Measurements from ENCODE around the gene HSF4. TPM values are rescaled to one million over a fixed set of nuclear protein-coding genes. Genes with fewer than 3 reads are reported as not detected.

The HSF4 gene
- total RNA-seq, 4 donors from 2014 or later, result 3.7 to 59.5 (median 19.6) TPM

GRCh38 chr16:67180166-67180565 is 15.6 kb downstream of the HSF4 start:
- intact Hi-C loops (cut with DNase I), result no loop called here
- no peak for DNase-seq
- WGBS, 2 donors, result 80 to 100% methylated on average over 1 of the region's 16 CpGs
- TF ChIP-seq, protein P1, sequence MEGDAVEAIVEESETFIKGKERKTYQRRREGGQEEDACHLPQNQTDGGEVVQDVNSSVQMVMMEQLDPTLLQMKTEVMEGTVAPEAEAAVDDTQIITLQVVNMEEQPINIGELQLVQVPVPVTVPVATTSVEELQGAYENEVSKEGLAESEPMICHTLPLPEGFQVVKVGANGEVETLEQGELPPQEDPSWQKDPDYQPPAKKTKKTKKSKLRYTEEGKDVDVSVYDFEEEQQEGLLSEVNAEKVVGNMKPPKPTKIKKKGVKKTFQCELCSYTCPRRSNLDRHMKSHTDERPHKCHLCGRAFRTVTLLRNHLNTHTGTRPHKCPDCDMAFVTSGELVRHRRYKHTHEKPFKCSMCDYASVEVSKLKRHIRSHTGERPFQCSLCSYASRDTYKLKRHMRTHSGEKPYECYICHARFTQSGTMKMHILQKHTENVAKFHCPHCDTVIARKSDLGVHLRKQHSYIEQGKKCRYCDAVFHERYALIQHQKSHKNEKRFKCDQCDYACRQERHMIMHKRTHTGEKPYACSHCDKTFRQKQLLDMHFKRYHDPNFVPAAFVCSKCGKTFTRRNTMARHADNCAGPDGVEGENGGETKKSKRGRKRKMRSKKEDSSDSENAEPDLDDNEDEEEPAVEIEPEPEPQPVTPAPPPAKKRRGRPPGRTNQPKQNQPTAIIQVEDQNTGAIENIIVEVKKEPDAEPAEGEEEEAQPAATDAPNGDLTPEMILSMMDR (IDR thresholded peaks at IDR 0.05), result no peak
- TF ChIP-seq POLR2A (IDR thresholded peaks at IDR 0.05), result no peak
- H3K27ac ChIP-seq, result peak overlapping the region in 2 of 4 donors; percentile 88 to 90
- H3K9me3 ChIP-seq, result no peaks in the 10 kb centered on the region
- H3K4me1 ChIP-seq, result peaks cover 39 to 94% (median 59%) of the 10 kb centered on the region in 3 donors
- no peaks in the 10 kb centered on the region for H3K27me3 ChIP-seq
- H3K4me3 ChIP-seq, result no peak overlapping the region
- peaks cover 0 to 12% (median 0%) of the 10 kb centered on the region in 3 donors for H3K36me3 ChIP-seq

- intact Hi-C loops (cut with DNase I), result no loop called here
- no peak overlapping the region for H3K4me3 ChIP-seq
- TF ChIP-seq POLR2A (IDR thresholded peaks at IDR 0.05), result no peak
- TF ChIP-seq, protein P1 (IDR thresholded peaks at IDR 0.05), result no peak
- 18 to 30% methylated on average over 2 of the region's 2 CpGs for WGBS, 2 donors
- no peak for DNase-seq
- no peaks in the 10 kb centered on the region for H3K27me3 ChIP-seq
- peak overlapping the region; percentile 16 to 90 (median 75) for H3K27ac ChIP-seq
- H3K9me3 ChIP-seq, result no peaks in the 10 kb centered on the region
- peaks cover 0 to 2% (median 0%) of the 10 kb centered on the region in 3 donors for H3K36me3 ChIP-seq
- peaks cover 42 to 90% (median 64%) of the 10 kb centered on the region in 3 donors for H3K4me1 ChIP-seq
Observed at GRCh38 chr16:67181346-67181745, 16.8 kb downstream of the HSF4 start.

DNA sequence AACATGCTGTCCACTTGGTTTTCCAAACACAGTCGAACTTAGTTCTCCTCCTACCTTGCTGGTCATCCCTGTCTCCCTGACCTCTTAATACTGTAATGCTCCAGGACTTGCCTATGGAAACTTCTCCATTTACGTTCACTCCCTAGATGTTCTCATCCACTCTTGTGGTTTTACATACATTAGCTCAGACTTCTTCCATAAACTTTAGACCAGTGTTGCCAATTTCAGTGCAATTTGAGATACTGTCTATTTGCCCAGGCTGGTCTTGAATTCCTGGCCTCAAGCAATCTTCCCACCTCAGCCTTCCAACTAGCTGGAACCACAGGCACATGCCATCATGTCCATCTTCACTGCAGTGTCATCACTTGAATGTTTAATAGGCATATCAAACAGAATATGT is 17.7 kb downstream of the HSF4 start:
- H3K36me3 ChIP-seq, result no peaks in the 10 kb centered on the region
- intact Hi-C loops (cut with DNase I), result no loop called here
- peak overlapping the region in 3 of 4 donors; percentile 93 to 99 (median 99) for H3K27ac ChIP-seq
- H3K27me3 ChIP-seq, result no peaks in the 10 kb centered on the region
- DNase-seq, result no peak
- no peak overlapping the region for H3K4me3 ChIP-seq
- peaks cover 41 to 81% (median 58%) of the 10 kb centered on the region in 3 donors for H3K4me1 ChIP-seq
- 63 to 80% methylated on average over 2 of the region's 2 CpGs for WGBS, 2 donors
- H3K9me3 ChIP-seq, result no peaks in the 10 kb centered on the region
- TF ChIP-seq, protein P1 (IDR thresholded peaks at IDR 0.05), result no peak
- TF ChIP-seq POLR2A (IDR thresholded peaks at IDR 0.05), result no peak

GRCh38 chr16:67183284-67183626 is 18.7 kb downstream of the HSF4 start:
- peaks cover 32 to 71% (median 51%) of the 10 kb centered on the region in 3 donors for H3K4me1 ChIP-seq
- H3K9me3 ChIP-seq, result no peaks in the 10 kb centered on the region
- intact Hi-C loops (cut with DNase I), result no loop called here
- no peak for DNase-seq
- H3K36me3 ChIP-seq, result no peaks in the 10 kb centered on the region
- H3K27ac ChIP-seq, result peak overlapping the region; percentile 93 to 99 (median 98)
- peak overlapping the region; percentile 58 to 94 (median 60) for H3K4me3 ChIP-seq
- H3K27me3 ChIP-seq, result no peaks in the 10 kb centered on the region
- WGBS, 2 donors, result 7 to 8% methylated on average over 7 to 8 of the region's 11 CpGs
- no peak for TF ChIP-seq POLR2A (IDR thresholded peaks at IDR 0.05)
- TF ChIP-seq, protein P1 (IDR thresholded peaks at IDR 0.05), result peak in 1 of 6 experiments; percentile 6

DNA sequence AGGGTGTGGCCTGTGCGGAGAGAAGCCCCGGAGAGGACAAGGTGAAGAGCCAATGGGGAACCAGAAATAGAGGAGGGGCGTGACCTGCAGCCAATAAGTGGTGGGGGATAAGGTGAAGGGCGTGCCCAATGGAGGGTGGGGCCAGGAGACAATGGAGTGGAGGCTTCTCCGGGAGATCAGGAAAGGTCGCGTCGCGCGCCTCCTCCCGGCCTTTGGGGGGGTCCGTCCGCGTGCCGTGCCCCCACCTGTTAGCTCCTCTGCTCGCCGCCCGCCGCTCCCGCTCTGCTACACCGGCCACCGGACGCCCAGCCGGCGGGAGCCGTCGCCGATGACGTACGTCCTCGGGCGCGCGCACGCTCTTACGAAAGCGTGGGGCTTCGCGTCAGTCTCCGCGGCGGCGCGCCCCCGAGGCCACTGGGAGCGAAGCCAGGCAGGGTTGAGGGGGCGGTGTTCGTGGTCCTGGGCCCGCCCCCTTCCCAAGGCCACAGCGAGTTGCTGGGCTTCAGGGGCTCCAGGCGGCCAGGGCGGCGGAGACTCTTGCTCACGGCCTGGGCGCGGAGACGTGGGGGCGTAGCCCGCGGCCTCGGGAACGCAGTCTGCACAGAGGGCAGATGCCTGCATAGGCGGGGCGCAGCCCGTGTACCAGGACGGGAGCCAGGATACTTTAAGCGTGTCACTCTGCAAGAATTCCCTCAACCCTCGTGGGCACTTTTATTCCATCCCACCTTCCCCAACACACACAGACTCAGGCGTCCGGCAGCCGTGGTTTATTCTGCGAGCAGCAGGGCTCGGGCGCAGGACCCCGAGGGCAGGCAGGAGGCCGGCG is 19.3 kb downstream of the HSF4 start, which contains the start of gene MATCAP1:
Gene MATCAP1 (minus strand): TSS at position 337 of the 826 bp plus-strand sequence. CDS start 3,353 bp downstream, outside the sequence.
- intact Hi-C loops (cut with DNase I), result no loop called here
- Histone ChIP-seq H3K4me3 (peak within 1 kb of the TSS; percentile 58 to 94 (median 60)), H3K9me3 (no peaks in the 10 kb centered on the region), H3K27ac (peak within 1 kb of the TSS; percentile 93 to 99 (median 98)), H3K27me3 (no peaks in the 10 kb centered on the region), H3K4me1 (peaks cover 26 to 65% (median 46%) of the 10 kb centered on the region in 3 donors), H3K36me3 (no peaks in the 10 kb centered on the region)
- peak; percentile 76 for DNase-seq
- TF ChIP-seq, protein P1 (IDR thresholded peaks at IDR 0.05), result peak in 1 of 6 experiments; percentile 7
- peak in 2 of 4 donors; percentile 45 to 63 for TF ChIP-seq POLR2A (IDR thresholded peaks at IDR 0.05)
- 0 to 4% methylated on average over 6 to 8 of the region's 77 CpGs for WGBS, 2 donors

Data from esophagus squamous epithelium (tissue), 5 donors.